Mammary epithelial cell (primary cell): ENCODE results near the gene RAC2.

ENCODE experiments used
- EZH2 ChIP-seq: IDR thresholded peaks from 2 replicates; pipeline ENCODE4 v1.6.1; 2012; ENCODE audit warnings: low read length, inconsistent platforms, borderline replicate concordance
- TF ChIP-seq, protein P1 (sequence below), 2 donors: IDR thresholded peaks in 1 of 2; conservative IDR thresholded peaks in 1 of 2; 2 replicates each; pipeline ENCODE4 v1.5.1; 2011 to 2012; ENCODE audit warnings: inconsistent platforms in 2 of 2, low read length in 2 of 2, mild to moderate bottlenecking in 2 of 2, control low read depth in 1 of 2, low read depth in 1 of 2; ENCODE audit not compliant: insufficient read depth in 1 of 2; ENCODE audit errors: extremely low read depth in 1 of 2

DNA sequence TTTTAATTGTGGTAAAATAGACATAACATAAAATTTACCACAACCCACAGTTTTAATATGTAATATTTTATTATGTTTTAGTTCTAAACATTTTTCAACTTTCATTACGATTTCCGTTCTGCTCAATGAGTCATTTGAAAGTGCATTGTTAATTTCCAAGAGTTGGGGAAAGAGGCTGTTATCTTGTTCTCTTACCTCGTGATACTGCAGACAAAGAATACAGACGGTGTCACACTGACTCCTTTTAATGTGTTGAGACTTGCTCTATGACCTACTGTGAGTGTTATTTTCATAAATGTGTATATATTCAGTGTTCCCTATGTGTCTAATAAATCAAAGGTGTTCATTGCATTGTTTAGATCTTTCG is 10.8 kb upstream of the RAC2 start:
- TF ChIP-seq EZH2, result no peak
- TF ChIP-seq, protein P1, sequence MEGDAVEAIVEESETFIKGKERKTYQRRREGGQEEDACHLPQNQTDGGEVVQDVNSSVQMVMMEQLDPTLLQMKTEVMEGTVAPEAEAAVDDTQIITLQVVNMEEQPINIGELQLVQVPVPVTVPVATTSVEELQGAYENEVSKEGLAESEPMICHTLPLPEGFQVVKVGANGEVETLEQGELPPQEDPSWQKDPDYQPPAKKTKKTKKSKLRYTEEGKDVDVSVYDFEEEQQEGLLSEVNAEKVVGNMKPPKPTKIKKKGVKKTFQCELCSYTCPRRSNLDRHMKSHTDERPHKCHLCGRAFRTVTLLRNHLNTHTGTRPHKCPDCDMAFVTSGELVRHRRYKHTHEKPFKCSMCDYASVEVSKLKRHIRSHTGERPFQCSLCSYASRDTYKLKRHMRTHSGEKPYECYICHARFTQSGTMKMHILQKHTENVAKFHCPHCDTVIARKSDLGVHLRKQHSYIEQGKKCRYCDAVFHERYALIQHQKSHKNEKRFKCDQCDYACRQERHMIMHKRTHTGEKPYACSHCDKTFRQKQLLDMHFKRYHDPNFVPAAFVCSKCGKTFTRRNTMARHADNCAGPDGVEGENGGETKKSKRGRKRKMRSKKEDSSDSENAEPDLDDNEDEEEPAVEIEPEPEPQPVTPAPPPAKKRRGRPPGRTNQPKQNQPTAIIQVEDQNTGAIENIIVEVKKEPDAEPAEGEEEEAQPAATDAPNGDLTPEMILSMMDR (conservative IDR thresholded peaks at IDR 0.05 in 1 of 2, IDR thresholded peaks at IDR 0.05 in 1 of 2; ENCODE audit: extremely low read depth in 1 of 2, insufficient read depth in 1 of 2, low read depth in 1 of 2, low read length in 2 of 2), result no peak
